Anterior cingulate cortex (tissue), 58 donors: Measurements from ENCODE around the gene GTF2IRD1.
A peak's percentile ranks its signal among the peaks of the same experiment; 100 is the strongest.
"Not testable (repeated sequence)": the region's sequence is repeated elsewhere in the genome, so short reads cannot be mapped to it uniquely, and the experiment has no call there.

ENCODE experiments used
- DNase-seq, 58 donors: peaks; one replicate each; lab custom pipeline; 2025; lab: John Stamatoyannopoulos, UW

The GTF2IRD1 gene

GRCh38 chr7:74430409-74430808, 23.3 kb upstream of the GTF2IRD1 start:
- DNase-seq, result not testable (repeated sequence)

GRCh38 chr7:74430961-74431466, 22.7 kb upstream of the GTF2IRD1 start:
- peak in 47 of 58 donors; percentile 6 to 80 (median 33) for DNase-seq

- DNase-seq, result not testable (repeated sequence)
These were observed 16.5 kb upstream of the GTF2IRD1 start for GRCh38 chr7:74437291-74437571.

DNA sequence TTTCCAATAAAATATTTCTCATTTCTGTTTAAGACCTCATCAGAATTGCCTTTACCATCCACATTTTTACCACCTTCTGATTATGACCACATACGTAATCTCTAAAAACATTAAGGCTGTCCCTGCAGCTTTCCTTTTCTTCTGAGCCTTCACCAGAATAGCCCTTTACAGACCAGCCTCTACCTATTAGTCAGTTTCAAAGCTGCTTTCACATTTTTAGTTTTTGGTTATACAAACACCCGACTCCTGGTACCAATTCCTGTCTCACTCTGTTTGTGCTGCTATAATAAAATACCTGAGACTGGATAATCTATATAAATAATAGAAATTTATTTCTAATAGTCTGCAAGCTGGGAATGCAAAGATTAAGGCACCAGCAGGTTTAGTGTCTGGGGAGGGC, 15.4 kb upstream of the GTF2IRD1 start:
- no peak for DNase-seq

GRCh38 chr7:74439541-74439940, 14.2 kb upstream of the GTF2IRD1 start:
- no peak for DNase-seq

DNA sequence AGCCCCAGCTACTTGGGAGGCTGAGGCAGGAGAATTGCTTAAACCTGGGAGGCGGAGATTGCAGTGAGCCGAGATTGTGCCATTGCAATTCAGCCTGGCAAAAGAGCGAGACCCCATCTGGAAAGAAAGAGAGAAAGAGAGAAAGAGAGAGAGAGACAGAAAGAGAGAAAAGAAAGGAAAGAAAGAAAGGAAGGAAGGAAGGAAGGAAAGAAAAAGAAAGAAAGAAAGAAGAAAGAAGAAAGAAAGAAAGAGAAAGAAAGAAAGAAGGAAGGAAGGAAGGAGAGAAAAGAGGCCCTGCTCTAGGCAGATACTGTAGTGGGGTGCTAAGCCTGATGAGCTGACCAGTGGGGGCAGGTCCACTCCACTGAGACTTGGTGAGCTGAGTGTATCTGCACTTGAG, 13.6 kb upstream of the GTF2IRD1 start:
- DNase-seq, result not testable (repeated sequence)

- no peak for DNase-seq
These were observed 11.9 kb upstream of the GTF2IRD1 start for GRCh38 chr7:74441801-74442200.

DNA sequence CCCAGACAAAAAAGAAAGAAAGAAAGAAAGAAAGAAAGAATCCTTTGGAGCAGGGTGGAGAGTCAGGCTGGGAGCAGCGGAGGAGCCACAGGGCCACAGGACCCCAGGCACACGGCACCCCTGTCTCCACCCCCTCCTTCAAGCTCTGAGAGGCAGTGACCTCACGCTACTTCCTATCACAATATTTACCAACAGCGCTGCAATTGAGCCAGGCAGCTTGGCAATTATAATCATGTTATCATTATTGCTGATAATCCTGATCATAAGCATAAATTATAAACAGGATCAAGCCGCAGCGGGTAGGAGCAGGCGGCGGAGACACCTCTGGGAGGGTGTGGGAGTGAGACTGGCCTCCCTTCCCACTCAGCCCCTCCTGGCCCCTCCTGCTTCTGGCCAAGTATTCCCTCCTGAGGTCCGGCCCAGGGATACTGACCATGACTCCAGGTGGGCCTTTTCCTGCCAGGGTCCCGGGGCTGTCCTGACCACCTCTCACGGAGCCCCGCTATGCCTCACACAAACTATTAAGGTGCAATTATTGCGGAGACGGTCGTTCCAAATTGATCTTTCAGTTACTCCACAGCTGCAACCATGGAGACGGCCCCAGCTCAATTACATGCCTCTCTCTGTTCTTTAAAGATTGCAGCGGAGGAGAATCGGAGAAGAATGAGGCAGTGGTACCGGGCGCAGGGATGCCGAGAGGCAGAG, 10.0 kb upstream of the GTF2IRD1 start:
- DNase-seq, result no peak

GRCh38 chr7:74449144-74449543, 4.6 kb upstream of the GTF2IRD1 start:
- DNase-seq, result no peak

DNA sequence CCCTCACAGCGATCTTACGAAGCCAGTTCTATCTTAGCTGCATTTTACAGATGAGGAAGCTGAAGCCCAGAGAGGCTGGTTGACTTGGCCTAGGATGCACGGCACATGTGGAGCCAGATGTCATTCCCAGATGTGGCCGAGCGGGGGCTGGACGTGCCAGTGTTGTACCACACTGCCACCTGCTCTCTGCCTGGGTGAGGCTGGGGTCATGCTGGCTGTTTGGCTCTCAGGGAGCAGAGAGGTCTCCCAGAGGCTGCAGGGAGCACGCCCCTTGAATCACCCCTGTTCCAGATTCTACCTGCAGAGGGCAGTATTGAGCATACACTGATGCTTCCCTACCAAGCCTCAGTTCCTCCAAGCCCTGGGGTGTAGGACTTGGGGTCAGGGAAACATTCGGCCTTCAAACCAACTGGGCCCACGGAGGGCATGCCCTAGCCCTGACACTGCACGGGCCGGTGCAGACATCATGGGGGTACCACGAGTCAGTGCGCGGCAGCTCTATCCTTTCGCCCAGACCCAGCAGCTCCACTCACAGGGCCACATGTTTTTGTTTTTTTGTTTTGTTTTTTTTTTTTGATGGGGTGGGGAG, 3.8 kb upstream of the GTF2IRD1 start:
- peak in 28 of 58 donors; percentile 4 to 50 (median 18) for DNase-seq

GRCh38 chr7:74452748-74453321, 871 bp upstream of the GTF2IRD1 start:
- DNase-seq, result peak in 2 of 58 donors; percentile 21 to 52

DNA sequence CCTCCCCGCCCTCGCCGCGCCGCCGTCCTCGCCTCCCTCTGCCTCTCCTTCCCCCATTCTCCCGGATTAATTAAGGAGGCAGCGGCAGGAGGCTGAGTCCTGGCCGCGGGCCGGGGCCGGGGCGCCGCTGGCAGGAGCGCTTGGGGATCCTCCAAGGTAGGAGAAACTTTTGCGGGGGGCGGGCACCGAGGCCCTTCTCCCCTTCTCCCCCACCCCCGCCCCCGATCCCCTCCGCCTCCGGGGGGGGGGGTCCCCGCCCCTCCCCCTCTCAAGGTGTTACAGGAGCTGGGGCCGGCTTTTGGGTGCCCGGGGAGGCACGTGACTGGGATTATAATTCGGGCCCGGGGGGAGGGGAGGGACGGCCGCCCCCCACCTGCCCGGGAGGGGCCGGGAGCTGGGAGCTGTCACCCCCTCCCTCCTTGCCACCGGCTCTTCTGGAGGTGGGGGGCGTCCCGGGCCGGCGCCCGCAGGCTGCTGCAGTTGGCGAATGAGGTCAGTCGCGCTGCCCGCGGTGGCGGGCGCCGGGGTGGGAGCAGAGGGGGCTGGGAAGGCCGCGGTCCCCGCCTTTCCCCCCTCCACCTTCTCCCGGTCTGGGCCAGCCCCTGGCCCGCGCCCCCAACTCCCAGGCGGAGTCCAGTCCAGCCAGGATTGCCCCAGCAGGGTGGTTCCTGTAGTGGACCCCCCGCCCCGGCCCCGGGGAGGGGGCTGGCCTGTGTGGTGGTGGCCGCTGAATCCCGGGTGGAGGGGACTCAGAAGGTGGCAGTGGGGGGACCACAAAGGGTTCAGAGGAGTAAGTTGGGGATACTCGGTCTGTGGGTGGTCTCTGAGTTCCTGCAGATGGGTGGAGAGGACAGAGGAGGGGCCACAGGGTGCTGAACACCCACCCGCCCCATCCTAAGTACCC, 567 bp downstream of the GTF2IRD1 start:
- peak in 26 of 58 donors; percentile 14 to 81 (median 57) for DNase-seq

DNA sequence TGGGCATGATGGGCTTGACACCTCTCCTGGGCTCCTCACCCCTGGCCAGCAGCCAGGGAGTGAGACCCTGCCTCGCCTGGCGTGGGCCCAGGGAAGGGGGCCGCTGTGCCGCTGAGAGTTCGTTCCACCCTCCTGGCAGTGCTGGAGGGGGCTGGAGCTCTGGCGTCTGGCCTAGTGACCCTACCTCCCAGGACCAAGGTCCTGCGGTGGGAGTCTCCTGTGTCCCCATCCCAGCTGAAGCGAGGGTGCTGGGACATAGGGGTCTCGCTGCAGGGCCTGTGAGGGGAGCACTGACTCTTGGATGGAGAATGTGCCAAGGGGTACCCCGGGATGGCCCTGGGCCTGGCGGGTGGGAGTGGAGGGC, 1.2 kb downstream of the GTF2IRD1 start:
- peak in 3 of 58 donors; percentile 44 to 60 (median 49) for DNase-seq

- peak in 41 of 58 donors; percentile 13 to 70 (median 33) for DNase-seq
These were observed 1.6 kb downstream of the GTF2IRD1 start for GRCh38 chr7:74455291-74455804.

DNA sequence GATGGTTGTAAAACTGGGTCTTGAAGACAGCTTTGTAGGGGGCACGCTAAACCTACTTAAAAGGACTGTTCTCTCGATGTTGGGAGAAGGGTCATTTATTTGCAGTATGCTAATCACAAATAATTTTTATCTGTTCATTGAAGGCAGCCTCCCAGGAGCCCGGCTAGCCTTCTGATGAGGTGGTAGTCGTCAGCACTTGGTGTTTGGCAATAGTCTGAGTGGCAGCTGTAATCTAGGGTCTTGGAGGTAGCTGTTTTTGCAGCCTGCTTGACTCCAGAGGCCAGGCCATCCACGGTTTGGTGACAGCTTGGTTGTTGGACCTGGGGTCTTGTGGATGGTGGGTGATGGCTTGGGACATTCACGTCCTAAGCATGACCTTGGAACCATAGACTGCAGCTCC, 2.2 kb downstream of the GTF2IRD1 start:
- no peak for DNase-seq

DNA sequence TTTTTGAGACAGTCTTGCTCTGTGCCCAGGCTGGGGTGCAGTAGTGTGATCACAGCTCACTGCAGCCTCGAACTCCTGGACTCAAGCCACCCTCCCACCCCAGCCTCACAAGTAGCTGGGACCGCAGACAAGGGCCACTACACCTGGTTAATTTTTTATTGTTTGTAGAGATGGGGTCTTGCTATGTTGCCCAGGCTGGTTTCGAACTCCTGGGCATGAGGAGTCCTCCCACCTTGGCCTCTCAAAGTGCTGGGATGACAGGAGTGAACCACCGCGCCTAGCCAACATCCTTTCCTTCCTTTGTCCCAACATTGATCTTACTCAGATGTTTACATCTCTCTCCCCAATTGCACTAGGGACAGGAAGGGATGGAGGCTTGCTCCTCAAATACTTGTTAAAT, 3.3 kb downstream of the GTF2IRD1 start:
- DNase-seq, result no peak

DNA sequence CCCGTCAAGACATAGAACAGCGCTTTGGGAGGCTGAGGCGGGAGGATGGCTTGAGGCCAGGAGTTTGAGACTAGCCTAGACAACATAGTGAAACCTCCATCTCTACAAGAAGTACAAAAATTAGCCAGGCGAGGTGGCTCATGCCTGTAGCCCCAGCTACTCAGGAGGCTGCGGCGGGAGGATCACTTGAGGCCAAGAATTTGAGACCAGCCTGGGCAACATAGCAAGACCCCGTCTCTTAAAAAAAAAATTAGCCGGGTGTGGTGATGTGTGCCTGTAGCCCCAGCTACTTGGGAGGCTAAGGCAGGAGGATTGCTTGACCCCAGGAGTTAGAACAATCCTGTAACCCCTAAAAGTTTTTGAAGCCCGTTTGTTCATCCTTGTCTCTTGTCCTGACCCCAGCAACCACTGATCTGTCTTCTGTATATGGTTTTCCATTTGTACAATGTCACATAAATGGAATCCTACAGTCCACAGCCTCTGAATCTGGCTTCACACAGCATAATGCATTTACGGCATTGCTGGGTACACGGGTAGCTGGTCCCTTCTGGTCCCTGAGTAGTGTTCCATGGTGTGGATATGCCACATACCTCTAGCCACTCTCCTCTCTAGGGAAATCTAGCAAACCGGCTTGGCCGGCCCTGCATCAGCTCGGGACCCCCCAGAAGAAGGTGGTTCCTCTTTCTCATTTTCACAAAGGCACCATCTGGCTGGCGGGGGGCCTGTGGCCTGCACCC, 8.4 kb downstream of the GTF2IRD1 start:
- DNase-seq, result no peak

- no peak for DNase-seq
These were observed 9.0 kb downstream of the GTF2IRD1 start for GRCh38 chr7:74462707-74463100.

DNA sequence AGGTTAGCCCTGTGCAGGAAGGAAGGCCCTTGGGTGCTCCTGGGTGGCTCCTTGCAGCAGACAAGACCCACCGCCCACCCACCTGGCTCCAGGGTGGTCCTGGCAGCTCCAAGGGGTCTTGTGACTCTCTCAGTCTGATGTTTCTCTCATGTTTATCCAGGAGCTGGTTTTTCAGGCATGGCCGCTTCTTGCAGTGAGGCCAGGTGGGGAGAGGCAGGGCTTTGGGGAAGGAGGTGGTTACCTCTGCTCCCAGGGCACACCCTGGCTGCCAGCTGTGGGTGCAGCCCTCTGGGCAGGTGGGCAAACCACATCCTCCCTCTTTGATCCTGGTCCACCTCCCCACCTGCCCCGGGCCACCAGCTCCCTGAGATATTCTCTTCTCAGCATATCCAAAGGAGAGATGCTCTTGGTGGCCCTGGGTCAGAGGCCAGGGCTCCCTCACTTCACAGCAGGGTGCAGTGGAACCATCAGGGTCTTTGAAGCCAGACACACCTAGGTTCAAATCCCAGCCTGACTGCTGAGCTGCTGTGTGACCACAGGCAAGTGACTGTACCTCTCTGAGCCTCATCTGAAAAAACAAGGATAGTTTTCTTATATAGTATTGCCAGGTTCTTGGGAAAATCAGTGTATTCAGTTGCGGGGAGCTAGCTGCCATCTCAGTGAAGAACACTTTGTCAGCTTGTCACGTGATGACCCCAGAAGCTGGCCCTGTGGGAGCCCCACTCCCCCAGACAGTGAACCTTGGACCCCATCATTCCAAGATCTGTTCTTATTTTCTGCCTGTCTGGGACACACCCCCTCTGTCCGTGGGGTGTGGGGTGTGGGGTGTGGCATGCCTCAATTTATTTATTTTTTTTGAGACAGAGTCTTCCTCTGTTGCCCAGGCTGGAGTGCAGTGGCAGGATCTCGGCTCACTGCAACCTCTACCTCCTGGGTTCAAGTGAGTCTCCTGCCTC, 11.5 kb downstream of the GTF2IRD1 start:
- no peak for DNase-seq
